ENCODE measurements around the gene VSIG10. TPM values are rescaled to one million over a fixed set of nuclear protein-coding genes. Genes with fewer than 3 reads are reported as not detected.

VSIG10 gene
- total RNA-seq, 1 experiment from 2014 or later = 97.4 TPM

DNA sequence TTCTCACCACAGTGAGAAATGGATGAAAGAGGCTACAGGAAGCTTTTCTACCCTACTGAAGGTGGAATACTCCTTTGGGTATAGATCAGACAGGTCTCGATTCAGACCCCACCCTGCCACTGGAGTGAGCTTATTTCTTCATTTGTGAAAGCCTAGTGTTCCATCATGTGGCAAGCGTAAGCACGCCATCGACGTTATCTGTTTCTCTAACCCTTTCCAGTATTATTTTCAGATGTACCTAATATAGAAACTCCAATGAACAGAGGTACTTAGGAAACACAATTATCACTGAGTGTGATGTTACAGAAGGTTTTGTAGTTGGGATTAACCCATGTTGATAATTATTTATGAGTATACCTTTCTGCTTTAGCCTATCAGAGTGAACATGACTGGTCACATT, 44.5 kb upstream of the VSIG10 start:
- H3K27me3 Mint-ChIP-seq (ENCODE audit: low read depth) = no peaks in the 10 kb centered on the region
- no peaks in the 10 kb centered on the region for H3K79me2 ChIP-seq (ENCODE audit: insufficient read depth, low read length)
- H3K18ac ChIP-seq (ENCODE audit: insufficient read length, low read depth, low read length) = no peak overlapping the region
- no peak overlapping the region for H2BK15ac ChIP-seq (ENCODE audit: low read depth, low read length)
- H3K27ac Mint-ChIP-seq = no peak overlapping the region
- no peak overlapping the region for H3K23ac ChIP-seq (ENCODE audit: insufficient read length, low read depth, low read length)
- H2BK5ac ChIP-seq (ENCODE audit: insufficient read length, low read length) = no peak overlapping the region
- no peak overlapping the region for H3K14ac ChIP-seq (ENCODE audit: insufficient read depth, low read length)
- H2BK12ac ChIP-seq (ENCODE audit: insufficient read length, low read depth, low read length) = no peak overlapping the region
- no peaks in the 10 kb centered on the region for H3K4me1 Mint-ChIP-seq
- DNase-seq = no peak
- no peak overlapping the region for H3K9ac ChIP-seq (ENCODE audit: extremely low read depth, insufficient read length, low read length)
- no peak overlapping the region for H3T11ph ChIP-seq (ENCODE audit: low read length)
- no peaks in the 10 kb centered on the region for H3K27me3 ChIP-seq (ENCODE audit: insufficient read depth, low read length)
- WGBS (ENCODE audit: extremely low coverage, insufficient read length, low lambda C conversion rate) = no CpG with 5 or more reads among the region's 5 CpGs
- TF ChIP-seq, protein P1, sequence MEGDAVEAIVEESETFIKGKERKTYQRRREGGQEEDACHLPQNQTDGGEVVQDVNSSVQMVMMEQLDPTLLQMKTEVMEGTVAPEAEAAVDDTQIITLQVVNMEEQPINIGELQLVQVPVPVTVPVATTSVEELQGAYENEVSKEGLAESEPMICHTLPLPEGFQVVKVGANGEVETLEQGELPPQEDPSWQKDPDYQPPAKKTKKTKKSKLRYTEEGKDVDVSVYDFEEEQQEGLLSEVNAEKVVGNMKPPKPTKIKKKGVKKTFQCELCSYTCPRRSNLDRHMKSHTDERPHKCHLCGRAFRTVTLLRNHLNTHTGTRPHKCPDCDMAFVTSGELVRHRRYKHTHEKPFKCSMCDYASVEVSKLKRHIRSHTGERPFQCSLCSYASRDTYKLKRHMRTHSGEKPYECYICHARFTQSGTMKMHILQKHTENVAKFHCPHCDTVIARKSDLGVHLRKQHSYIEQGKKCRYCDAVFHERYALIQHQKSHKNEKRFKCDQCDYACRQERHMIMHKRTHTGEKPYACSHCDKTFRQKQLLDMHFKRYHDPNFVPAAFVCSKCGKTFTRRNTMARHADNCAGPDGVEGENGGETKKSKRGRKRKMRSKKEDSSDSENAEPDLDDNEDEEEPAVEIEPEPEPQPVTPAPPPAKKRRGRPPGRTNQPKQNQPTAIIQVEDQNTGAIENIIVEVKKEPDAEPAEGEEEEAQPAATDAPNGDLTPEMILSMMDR (conservative IDR thresholded peaks at IDR 0.05) = no peak
- no peak overlapping the region for H3K4ac ChIP-seq (ENCODE audit: low read depth, low read length)
- no peaks in the 10 kb centered on the region for H3K4me1 ChIP-seq (ENCODE audit: insufficient read depth, low read length)
- H2AK5ac ChIP-seq (ENCODE audit: insufficient read length, low read length) = no peak overlapping the region
- H3K9me3 ChIP-seq (ENCODE audit: control insufficient read depth, low read depth, low read length) = no peaks in the 10 kb centered on the region
- H4K91ac ChIP-seq (ENCODE audit: insufficient read length, low read depth, low read length) = no peak overlapping the region
- no peaks in the 10 kb centered on the region for H3K23me2 ChIP-seq (ENCODE audit: insufficient read length, low read depth, low read length, poor library complexity, severe bottlenecking)
- H4K8ac ChIP-seq (replicated peaks; ENCODE audit: insufficient read length, low read depth, low read length) = no peak overlapping the region
- H3K4me2 ChIP-seq (ENCODE audit: insufficient read depth, insufficient read length, low read length) = no peak overlapping the region
- H4K20me1 ChIP-seq (ENCODE audit: control insufficient read depth, insufficient read depth, insufficient read length) = no peaks in the 10 kb centered on the region
- H3K27ac ChIP-seq (ENCODE audit: insufficient read length, low read depth, low read length) = no peak overlapping the region
- no peaks in the 10 kb centered on the region for H3K9me3 Mint-ChIP-seq
- no peak overlapping the region for H3K4me3 Mint-ChIP-seq
- H2AFZ ChIP-seq (ENCODE audit: low read length) = no peak overlapping the region
- no peaks in the 10 kb centered on the region for H3K79me1 ChIP-seq (ENCODE audit: insufficient read depth, low read depth, low read length, poor library complexity, severe bottlenecking)
- H2BK120ac ChIP-seq (ENCODE audit: low read depth, low read length, poor library complexity, severe bottlenecking) = no peak overlapping the region
- no peak overlapping the region for H4K5ac ChIP-seq (ENCODE audit: insufficient read length, low read depth, low read length)
- H2BK20ac ChIP-seq (ENCODE audit: low read depth, low read length, poor library complexity, severe bottlenecking) = no peak overlapping the region
- no peak overlapping the region for H3K56ac ChIP-seq (ENCODE audit: insufficient read length, low read depth, low read length)
- H3K36me3 Mint-ChIP-seq (ENCODE audit: insufficient read depth in 1 of 3, low read depth in 3 of 3) = peaks cover 27 to 57% (median 46%) of the 10 kb centered on the region in 3 experiments; a peak in 6 of 7 replicates

Data from H9 (cell line).